Measurements from ENCODE around the gene APOBEC3G. TPM values are rescaled to one million over a fixed set of nuclear protein-coding genes. Genes with fewer than 3 reads are reported as not detected.

Gene APOBEC3G
- total RNA-seq, 2 donors from 2014 or later: 4.6 to 6.8 TPM

DNA sequence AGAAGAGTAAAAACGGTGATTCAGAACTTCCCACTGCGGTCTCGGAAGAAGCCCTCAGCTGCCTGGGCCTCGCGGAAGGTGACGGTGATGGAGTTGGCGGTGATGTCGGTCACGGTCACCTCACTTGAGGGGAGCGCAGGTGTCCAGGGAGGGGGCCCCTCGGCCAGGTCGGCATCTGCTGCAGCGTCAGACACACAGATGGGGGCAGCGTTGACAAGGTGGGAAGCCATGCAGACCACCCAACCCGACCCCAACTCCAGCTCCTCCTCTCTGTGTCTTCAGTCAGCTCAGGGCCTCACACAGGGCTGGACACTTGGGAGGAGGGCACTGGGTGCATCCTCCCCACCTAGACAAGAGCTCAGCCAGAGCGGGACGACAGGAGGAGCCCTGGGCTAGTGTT is 56.8 kb downstream of the APOBEC3G start:
- no peak for ATAC-seq
- no peak for DNase-seq
- intact Hi-C loops (cut with DNase I): no loop called here

DNA sequence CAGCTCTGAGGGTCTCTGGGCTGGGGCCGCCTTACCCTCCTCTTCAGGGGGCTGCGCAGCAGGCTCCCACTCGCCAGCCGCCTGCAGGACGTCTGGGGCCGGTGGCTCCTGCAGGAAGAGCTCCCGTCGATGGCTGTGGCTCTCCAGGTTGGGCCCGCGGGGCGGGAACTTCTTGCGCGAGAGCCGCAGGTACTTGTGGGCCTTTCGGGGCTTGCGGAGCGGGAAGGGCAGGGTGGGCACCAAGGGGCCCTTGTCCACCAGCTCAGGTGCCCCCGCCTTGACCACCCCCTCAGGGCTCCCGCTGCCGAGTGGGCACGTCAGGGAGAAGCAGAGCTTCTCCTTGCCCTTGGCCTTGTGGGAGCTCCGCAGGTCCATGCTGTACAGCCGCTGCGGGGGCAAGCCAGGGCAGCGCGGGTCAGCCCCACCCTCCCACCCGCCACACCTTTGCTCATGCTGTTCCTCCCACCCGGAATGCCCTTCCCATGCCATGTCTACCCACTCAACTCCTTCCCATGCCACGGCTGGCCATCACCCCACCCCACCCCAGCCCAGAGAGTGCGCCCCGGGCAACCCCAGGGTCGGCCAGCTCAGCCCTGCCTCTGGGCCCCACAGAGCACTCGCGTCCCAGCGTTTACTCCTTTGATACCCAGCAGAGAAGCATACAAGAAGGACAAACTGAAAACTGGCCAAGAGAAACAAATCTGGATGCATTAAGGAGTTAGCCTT is 57.5 kb downstream of the APOBEC3G start:
- DNase-seq: no peak
- intact Hi-C loops (cut with DNase I): no loop called here
- peak in 1 of 2 donors; percentile 4 for ATAC-seq

DNA sequence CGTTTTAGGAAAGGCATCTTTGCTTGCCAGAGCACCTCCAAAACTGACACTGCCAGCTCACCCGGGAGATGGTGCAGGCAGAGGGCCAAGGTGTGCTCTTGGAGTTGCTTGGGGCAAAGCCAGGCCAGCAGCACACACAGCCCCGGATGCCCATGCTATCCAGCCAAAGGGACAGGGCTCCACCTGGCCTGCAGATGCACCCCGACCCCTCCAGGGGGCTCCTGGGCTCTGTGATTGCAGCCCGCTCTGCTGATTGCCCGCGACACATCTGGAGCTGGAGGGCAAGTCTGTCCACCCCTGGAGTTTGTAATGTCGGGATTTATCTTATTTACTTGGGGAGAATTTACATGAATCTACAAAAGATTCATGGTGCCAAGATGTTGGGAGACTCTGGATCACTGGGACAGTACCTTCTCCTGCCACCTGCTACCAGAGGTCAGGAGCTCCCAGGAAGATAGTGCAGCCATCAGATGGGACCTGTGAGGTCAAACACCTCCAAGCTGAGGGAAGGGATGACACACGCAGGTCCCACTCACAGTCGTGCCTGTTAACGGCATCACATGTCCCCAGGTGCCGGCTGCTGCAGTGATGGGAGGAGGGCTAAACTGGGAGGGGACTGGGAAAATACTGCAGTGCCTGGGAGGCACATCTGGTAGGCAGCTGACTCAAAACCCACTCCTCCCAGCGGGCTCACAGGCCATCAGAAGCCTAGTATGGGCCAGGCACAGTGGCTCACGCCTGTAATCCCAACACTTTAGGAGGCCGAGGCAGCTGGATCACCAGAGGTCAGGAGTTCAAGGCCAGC is 58.2 kb downstream of the APOBEC3G start:
- peak; percentile 58 to 68 for ATAC-seq
- intact Hi-C loops (cut with DNase I): no loop called here
- DNase-seq: peak; percentile 50

DNA sequence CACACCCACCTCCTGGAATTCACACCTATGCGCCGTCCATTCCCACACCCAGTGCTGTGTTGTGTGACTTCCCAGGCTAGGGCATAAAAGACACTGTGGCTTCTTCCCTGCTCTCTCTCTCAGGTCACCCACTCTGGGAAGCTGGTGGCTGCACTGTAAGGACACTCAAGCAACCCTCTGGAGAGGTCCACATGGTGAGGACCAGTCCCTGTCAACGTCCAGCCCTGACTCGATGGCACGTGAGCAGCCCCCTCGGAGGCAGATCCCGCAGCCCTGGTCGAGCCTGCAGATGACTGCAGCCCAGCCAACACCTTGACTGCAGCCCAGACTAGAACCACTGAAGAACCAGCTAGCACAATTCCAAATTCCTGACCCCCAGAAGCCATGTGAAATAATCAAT is 59.2 kb downstream of the APOBEC3G start:
- DNase-seq (no peak), ATAC-seq (no peak)
- intact Hi-C loops (cut with DNase I): no loop called here

Other genes with a start within 250 kb of the APOBEC3G start
- 10 to 100 TPM; 26.9 to 30.8 TPM for gene NPTXR, start 233.2 kb upstream of the APOBEC3G start, total RNA-seq
- gene CBX6, start 205.1 kb upstream of the APOBEC3G start, total RNA-seq: 10 to 100 TPM; 46.0 to 54.3 TPM
- 1 to 10 TPM; 1.6 to 2.9 TPM for gene APOBEC3A, start 119.7 kb upstream of the APOBEC3G start, total RNA-seq
- 1 to 10 TPM; 1.5 to 1.6 TPM for gene APOBEC3B, start 94.9 kb upstream of the APOBEC3G start, total RNA-seq
- gene APOBEC3C, start 63.0 kb upstream of the APOBEC3G start, total RNA-seq: 10 to 100 TPM; 24.1 to 28.1 TPM
- gene APOBEC3D, start 56.1 kb upstream of the APOBEC3G start, total RNA-seq: 1 to 10 TPM; 1.2 to 1.3 TPM
- gene APOBEC3F, start 36.4 kb upstream of the APOBEC3G start, total RNA-seq: 1 to 10 TPM; 5.2 to 6.6 TPM
- under 1 TPM in 1 of 2 donors, not detected in 1; 0.35 TPM for gene APOBEC3H, start 20.0 kb downstream of the APOBEC3G start, total RNA-seq
- 10 to 100 TPM; 54.5 to 63.7 TPM for gene CBX7, start 75.4 kb downstream of the APOBEC3G start, total RNA-seq
- 10 to 100 TPM; 17.5 to 51.2 TPM for gene PDGFB, start 167.7 kb downstream of the APOBEC3G start, total RNA-seq
- gene RPL3, start 242.3 kb downstream of the APOBEC3G start, total RNA-seq: 1,000 to 10,000 TPM in 1 of 2 donors, 100 to 1,000 TPM in 1; 796 to 1,078 TPM